Mesodermal cell (in vitro differentiated cells): ENCODE data around the gene MAP1LC3B2.

Experiments used
- H3K27ac ChIP-seq: 2 replicates; pipeline ENCODE4 v1.7.0; 2013; ENCODE audit warnings: mild to moderate bottlenecking, low read depth, low read length, moderate library complexity; ENCODE audit not compliant: severe bottlenecking
- H3K36me3 ChIP-seq: 2 replicates; pipeline ENCODE4 v1.7.1; 2013; ENCODE audit warnings: mild to moderate bottlenecking, low read length, moderate library complexity; ENCODE audit not compliant: control insufficient read depth, insufficient read depth
- H3K4me1 ChIP-seq: one replicate; pipeline ENCODE4 v1.7.1; 2013; ENCODE audit warnings: mild to moderate bottlenecking, low read length; ENCODE audit not compliant: insufficient read depth, control insufficient read depth, poor library complexity, severe bottlenecking
- H3K4me3 ChIP-seq: 2 replicates; pipeline ENCODE4 v1.7.0; 2013; ENCODE audit warnings: low read length, control low read depth, mild to moderate bottlenecking; ENCODE audit not compliant: insufficient read depth, poor library complexity, severe bottlenecking; ENCODE audit errors: extremely low read depth
- H3K9me3 ChIP-seq: 2 replicates; pipeline ENCODE4 v1.7.1; 2013; ENCODE audit warnings: mild to moderate bottlenecking, low read length, moderate library complexity; ENCODE audit not compliant: control insufficient read depth
- WGBS, 2 experiments: methylation state at CpG; one replicate each; pipeline ENCODE4 v1.1.5; 2013; ENCODE audit warnings: missing lambda C conversion rate in 2 of 2; ENCODE audit not compliant: insufficient coverage in 2 of 2; 5-methylcytosine and 5-hydroxymethylcytosine counted together

The MAP1LC3B2 gene

GRCh38 chr12:116538076-116538591, 21.0 kb upstream of the MAP1LC3B2 start:
- 86 to 100% methylated on average over 1 of the region's 1 CpG for WGBS, 2 experiments
- peaks cover 15% of the 10 kb centered on the region for H3K4me1 ChIP-seq
- no peaks in the 10 kb centered on the region for H3K9me3 ChIP-seq
- no peaks in the 10 kb centered on the region for H3K36me3 ChIP-seq
- H3K27ac ChIP-seq, result no peak overlapping the region
- no peak overlapping the region for H3K4me3 ChIP-seq

- WGBS, 2 experiments, result 79 to 81% methylated on average over 4 to 5 of the region's 8 CpGs
- Histone ChIP-seq H3K36me3 (no peaks in the 10 kb centered on the region), H3K27ac (peak overlapping the region; percentile 48), H3K9me3 (no peaks in the 10 kb centered on the region), H3K4me1 (peaks cover 15% of the 10 kb centered on the region), H3K4me3 (no peak overlapping the region)
Measured at GRCh38 chr12:116538682-116539305, 20.4 kb upstream of the MAP1LC3B2 start.

GRCh38 chr12:116539361-116539771, 19.8 kb upstream of the MAP1LC3B2 start:
- H3K4me1 ChIP-seq, result peaks cover 15% of the 10 kb centered on the region
- H3K9me3 ChIP-seq, result no peaks in the 10 kb centered on the region
- no peak overlapping the region for H3K4me3 ChIP-seq
- 8% methylated on average over 1 of the region's 1 CpG; no CpG with 5 or more reads in 1 of the 2 experiments for WGBS, 2 experiments
- peak overlapping the region; percentile 48 for H3K27ac ChIP-seq
- no peaks in the 10 kb centered on the region for H3K36me3 ChIP-seq

GRCh38 chr12:116539905-116540482, 19.2 kb upstream of the MAP1LC3B2 start:
- Histone ChIP-seq H3K4me1 (peaks cover 15% of the 10 kb centered on the region), H3K4me3 (no peak overlapping the region), H3K36me3 (no peaks in the 10 kb centered on the region), H3K27ac (peak overlapping the region; percentile 48), H3K9me3 (no peaks in the 10 kb centered on the region)
- WGBS, 2 experiments, result 30 to 32% methylated on average over 12 to 15 of the region's 17 CpGs

GRCh38 chr12:116540622-116541152, 18.5 kb upstream of the MAP1LC3B2 start:
- Histone ChIP-seq H3K27ac (no peak overlapping the region), H3K36me3 (no peaks in the 10 kb centered on the region), H3K4me1 (peaks cover 20% of the 10 kb centered on the region), H3K9me3 (no peaks in the 10 kb centered on the region), H3K4me3 (no peak overlapping the region)
- no CpG with 5 or more reads among the region's 5 CpGs for WGBS, 2 experiments

- H3K36me3 ChIP-seq, result no peaks in the 10 kb centered on the region
- peaks cover 26% of the 10 kb centered on the region for H3K4me1 ChIP-seq
- no peaks in the 10 kb centered on the region for H3K9me3 ChIP-seq
- no peak overlapping the region for H3K4me3 ChIP-seq
- no peak overlapping the region for H3K27ac ChIP-seq
- WGBS, 2 experiments, result 89 to 98% methylated on average over 3 to 5 of the region's 8 CpGs
Measured at GRCh38 chr12:116541547-116542344, 17.4 kb upstream of the MAP1LC3B2 start.

- 90 to 91% methylated on average over 12 to 15 of the region's 15 CpGs for WGBS, 2 experiments
- H3K36me3 ChIP-seq, result no peaks in the 10 kb centered on the region
- H3K4me1 ChIP-seq, result peaks cover 26% of the 10 kb centered on the region
- H3K27ac ChIP-seq, result no peak overlapping the region
- H3K9me3 ChIP-seq, result no peaks in the 10 kb centered on the region
- no peak overlapping the region for H3K4me3 ChIP-seq
Measured at GRCh38 chr12:116542345-116542956, 16.7 kb upstream of the MAP1LC3B2 start.

- WGBS, 2 experiments, result 87 to 100% methylated on average over 3 of the region's 5 CpGs
Measured at GRCh38 chr12:116544656-116545055, 14.5 kb upstream of the MAP1LC3B2 start.

GRCh38 chr12:116545144-116545543, 14.0 kb upstream of the MAP1LC3B2 start:
- Histone ChIP-seq H3K4me1 (peaks cover 18% of the 10 kb centered on the region), H3K36me3 (no peaks in the 10 kb centered on the region), H3K9me3 (no peaks in the 10 kb centered on the region), H3K27ac (no peak overlapping the region), H3K4me3 (no peak overlapping the region)
- WGBS, 2 experiments, result 90 to 95% methylated on average over 3 to 4 of the region's 6 CpGs

More at GRCh38 chr12:116544656-116545055, 14.5 kb upstream of the MAP1LC3B2 start:
- no peak overlapping the region for H3K27ac ChIP-seq
- no peaks in the 10 kb centered on the region for H3K36me3 ChIP-seq
- H3K9me3 ChIP-seq, result no peaks in the 10 kb centered on the region
- no peak overlapping the region for H3K4me3 ChIP-seq
- H3K4me1 ChIP-seq, result peaks cover 22% of the 10 kb centered on the region

- no peaks in the 10 kb centered on the region for H3K36me3 ChIP-seq
- WGBS, 2 experiments, result 60 to 72% methylated on average over 1 to 4 of the region's 6 CpGs
- H3K4me1 ChIP-seq, result peaks cover 18% of the 10 kb centered on the region
- no peak overlapping the region for H3K4me3 ChIP-seq
- no peak overlapping the region for H3K27ac ChIP-seq
- no peaks in the 10 kb centered on the region for H3K9me3 ChIP-seq
Measured at GRCh38 chr12:116545936-116546335, 13.2 kb upstream of the MAP1LC3B2 start.
